Glomerular visceral epithelial cell (primary cell): Measurements from ENCODE around the gene SLC17A2.

ENCODE experiments used
- DNase-seq: peaks from one replicate; pipeline ENCODE4 v3.0.0-alpha.2; 2016; ENCODE audit errors: extremely low spot score

The SLC17A2 gene

GRCh38 chr6:25886066-25886465, 44.4 kb downstream of the SLC17A2 start:
- no peak for DNase-seq

GRCh38 chr6:25883991-25884390, 46.5 kb downstream of the SLC17A2 start:
- peak; percentile 91 for DNase-seq

- peak; percentile 62 for DNase-seq
Measured at GRCh38 chr6:25883536-25883935, 47.0 kb downstream of the SLC17A2 start.

- no peak for DNase-seq
Measured at GRCh38 chr6:25882051-25882496, 48.4 kb downstream of the SLC17A2 start.

GRCh38 chr6:25880601-25881000, 49.9 kb downstream of the SLC17A2 start:
- no peak for DNase-seq

GRCh38 chr6:25878721-25879322, 51.7 kb downstream of the SLC17A2 start:
- no peak for DNase-seq

- DNase-seq, result no peak
Measured at GRCh38 chr6:25875926-25876602, 54.4 kb downstream of the SLC17A2 start.

GRCh38 chr6:25875563-25875905, 55.0 kb downstream of the SLC17A2 start:
- no peak for DNase-seq

- peak; percentile 44 for DNase-seq
Measured at GRCh38 chr6:25874822-25875562, 55.5 kb downstream of the SLC17A2 start.

GRCh38 chr6:25874118-25874517, 56.4 kb downstream of the SLC17A2 start, which contains the start of gene SLC17A3:
TSS of gene SLC17A3 (minus strand) at chr6:25874243. CDS start at chr6:25868387, 5,856 bp downstream.
- peak; percentile 48 for DNase-seq

- no peak for DNase-seq
Measured at GRCh38 chr6:25872814-25873213, 57.7 kb downstream of the SLC17A2 start.

- DNase-seq, result no peak
Measured at GRCh38 chr6:25869840-25870239, 60.7 kb downstream of the SLC17A2 start.

- no peak for DNase-seq
Measured at GRCh38 chr6:25868436-25869183, 61.9 kb downstream of the SLC17A2 start.

- no peak for DNase-seq
Measured at GRCh38 chr6:25866011-25866410, 64.5 kb downstream of the SLC17A2 start.

- no peak for DNase-seq
Measured at GRCh38 chr6:25863360-25863759, 67.1 kb downstream of the SLC17A2 start.
